ENCODE results near the gene OR4D9. TPM values are rescaled to one million over a fixed set of nuclear protein-coding genes. Genes with fewer than 3 reads are reported as not detected.

The OR4D9 gene
- total RNA-seq, 2 donors from 2014 or later, result not detected

DNA sequence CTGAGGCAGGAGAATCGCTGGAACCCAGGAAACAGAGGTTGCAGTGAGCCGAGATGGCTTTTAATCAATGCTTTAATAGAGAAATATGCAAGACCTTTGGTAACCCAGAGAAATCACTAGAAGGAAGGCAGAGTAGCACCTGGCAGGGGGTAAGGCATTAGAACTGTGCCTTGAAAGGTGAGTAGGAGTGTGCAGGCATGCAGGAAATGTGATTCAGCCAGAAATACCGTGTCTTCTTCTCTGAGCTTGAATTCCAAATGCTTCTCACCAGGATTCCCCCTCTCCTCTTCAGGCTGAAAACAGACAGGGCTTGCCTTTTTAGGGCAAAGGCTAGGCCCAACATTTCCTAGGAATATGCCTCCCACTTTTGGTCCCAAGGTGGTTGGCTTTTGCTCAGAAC lies 51.0 kb downstream of the OR4D9 start:
- no peak overlapping the region for H3K27ac ChIP-seq

More for the DNA sequence above, 51.0 kb downstream of the OR4D9 start:
- Histone ChIP-seq H3K9me3 (no peaks in the 10 kb centered on the region), H3K4me1 (peaks cover 0 to 18% of the 10 kb centered on the region in 2 donors), H3K36me3 (no peaks in the 10 kb centered on the region), H3K27me3 (no peaks in the 10 kb centered on the region), H3K4me3 (no peak overlapping the region)
- TF ChIP-seq CTCF (IDR thresholded peaks at IDR 0.05), result no peak
- DNase-seq (ENCODE audit: low spot score), result no peak

Other genes starting within 250 kb of the OR4D9 start
- gene OR5AN1, start 152.6 kb upstream of the OR4D9 start, total RNA-seq, result not detected
- not detected for gene OR5A2, start 85.1 kb upstream of the OR4D9 start, total RNA-seq
- gene OR5A1, start 75.1 kb upstream of the OR4D9 start, total RNA-seq, result not detected
- gene OR4D6, start 54.6 kb upstream of the OR4D9 start, total RNA-seq, result not detected
- gene OR4D10, start 38.2 kb upstream of the OR4D9 start, total RNA-seq, result not detected
- gene OR4D11, start 8.0 kb upstream of the OR4D9 start, total RNA-seq, result not detected
- gene OSBP, start 104.2 kb downstream of the OR4D9 start, total RNA-seq, result 10 to 100 TPM; 24.8 to 25.7 TPM
- 10 to 100 TPM; 13.2 to 22.1 TPM for gene PATL1, start 157.5 kb downstream of the OR4D9 start, total RNA-seq
- gene OR10V1, start 202.3 kb downstream of the OR4D9 start, total RNA-seq, result not detected
- 10 to 100 TPM; 10.3 to 18.1 TPM for gene STX3, start 243.8 kb downstream of the OR4D9 start, total RNA-seq

Data from right atrium auricular region (tissue), 2 donors.